PC-9 (cell line): ENCODE measurements around the gene TEDC1. TPM values are rescaled to one million over a fixed set of nuclear protein-coding genes. Genes with fewer than 3 reads are reported as not detected.

Source experiments
- BruUV-seq: library from RNA; stranded (reverse); fragments of 400-500 nt; replicated peaks from 2 replicates; lab custom pipeline; 2021; lab: Mats Ljungman, UMichigan
- CTCF ChIA-PET: fragments of 300-600 bp; sonication (Branson Sonifier 250); formaldehyde crosslinking; loops from one replicate; lab custom pipeline; 2022; ENCODE audit warnings: antibody characterized with exemption; lab: Charles Lee
- POLR2A ChIA-PET: fragments of 300-600 bp; sonication (Branson Sonifier 250); formaldehyde crosslinking; loops from one replicate; lab custom pipeline; 2022; ENCODE audit warnings: antibody characterized with exemption; ENCODE audit not compliant: unreplicated experiment; lab: Charles Lee
- DNase-seq, 2 experiments: peaks; one replicate each; pipeline versions ENCODE4 v3.0.0 to v3.0.0-alpha.2; 2015 to 2022; ENCODE audit warnings: mixed read lengths in 1 of 2
- H2AFZ ChIP-seq: fragments of 200-600 bp; sonication (generic); 2 replicates; pipeline ENCODE4 v1.8.1; 2017; ENCODE audit warnings: antibody characterized with exemption
- H3F3A ChIP-seq: fragments of 200-600 bp; sonication (generic); 2 replicates; pipeline ENCODE4 v1.8.1; 2017; ENCODE audit warnings: antibody characterized with exemption, mild to moderate bottlenecking, low read depth; ENCODE audit not compliant: insufficient read depth
- H3K27ac ChIP-seq: fragments of 200-600 bp; sonication (generic); 2 replicates; pipeline ENCODE4 v1.6.1; 2016; ENCODE audit warnings: mixed run types
- H3K27me3 ChIP-seq: fragments of 200-600 bp; sonication (generic); 2 replicates; pipeline ENCODE4 v1.6.1; 2016; ENCODE audit warnings: low read depth, mixed run types; ENCODE audit not compliant: insufficient read depth
- H3K36me3 ChIP-seq: fragments of 200-600 bp; sonication (generic); 2 replicates; pipeline ENCODE4 v1.6.1; 2016; ENCODE audit warnings: low read depth, mixed run types
- H3K4me1 ChIP-seq: fragments of 200-600 bp; sonication (generic); replicated peaks from 2 replicates; pipeline ENCODE4 v1.6.1; 2016; ENCODE audit warnings: mixed run types; ENCODE audit not compliant: insufficient read depth
- H3K4me2 ChIP-seq: fragments of 200-600 bp; sonication (generic); 2 replicates; pipeline ENCODE4 v1.6.1; 2017; ENCODE audit warnings: mixed run types
- H3K4me3 ChIP-seq: fragments of 200-600 bp; sonication (generic); 2 replicates; pipeline ENCODE4 v1.6.1; 2016; ENCODE audit warnings: mixed run types
- H3K79me2 ChIP-seq: fragments of 200-600 bp; sonication (generic); 2 replicates; pipeline ENCODE4 v1.6.1; 2017; ENCODE audit warnings: low read depth, mixed run types
- H3K9me2 ChIP-seq: fragments of 200-600 bp; sonication (generic); 2 replicates; pipeline ENCODE4 v1.8.1; 2017; ENCODE audit warnings: mild to moderate bottlenecking; ENCODE audit not compliant: insufficient read depth
- H3K9me3 ChIP-seq: fragments of 200-600 bp; sonication (generic); 2 replicates; pipeline ENCODE4 v1.8.1; 2016; ENCODE audit warnings: low read depth; ENCODE audit not compliant: insufficient read depth
- H4K20me1 ChIP-seq: fragments of 200-600 bp; sonication (generic); 2 replicates; pipeline ENCODE4 v1.8.1; 2017; ENCODE audit not compliant: insufficient read depth
- CTCF ChIP-seq: fragments of 200-600 bp; sonication (generic); conservative IDR thresholded peaks from 2 replicates; pipeline ENCODE4 v1.6.1; 2017; ENCODE audit warnings: mixed run types, antibody characterized with exemption, mild to moderate bottlenecking, moderate library complexity
- EZH2 ChIP-seq: fragments of 200-600 bp; sonication (generic); IDR thresholded peaks from 2 replicates; pipeline ENCODE4 v1.8.0; 2017; ENCODE audit warnings: antibody characterized with exemption, low read depth
- intact Hi-C: fragments of 100-400 bp; cut with micrococcal nuclease; formaldehyde crosslinking; loops from one replicate; pipeline ENCODE4 v1.10.0; 2022; ENCODE audit not compliant: unreplicated experiment
- total RNA-seq: library from RNA; stranded (reverse); gene quantifications from 2 replicates; pipeline ENCODE4 v1.2.3, GENCODE V29; 2021

The TEDC1 gene
- total RNA-seq, 1 experiment from 2014 or later: 21.2 TPM

DNA sequence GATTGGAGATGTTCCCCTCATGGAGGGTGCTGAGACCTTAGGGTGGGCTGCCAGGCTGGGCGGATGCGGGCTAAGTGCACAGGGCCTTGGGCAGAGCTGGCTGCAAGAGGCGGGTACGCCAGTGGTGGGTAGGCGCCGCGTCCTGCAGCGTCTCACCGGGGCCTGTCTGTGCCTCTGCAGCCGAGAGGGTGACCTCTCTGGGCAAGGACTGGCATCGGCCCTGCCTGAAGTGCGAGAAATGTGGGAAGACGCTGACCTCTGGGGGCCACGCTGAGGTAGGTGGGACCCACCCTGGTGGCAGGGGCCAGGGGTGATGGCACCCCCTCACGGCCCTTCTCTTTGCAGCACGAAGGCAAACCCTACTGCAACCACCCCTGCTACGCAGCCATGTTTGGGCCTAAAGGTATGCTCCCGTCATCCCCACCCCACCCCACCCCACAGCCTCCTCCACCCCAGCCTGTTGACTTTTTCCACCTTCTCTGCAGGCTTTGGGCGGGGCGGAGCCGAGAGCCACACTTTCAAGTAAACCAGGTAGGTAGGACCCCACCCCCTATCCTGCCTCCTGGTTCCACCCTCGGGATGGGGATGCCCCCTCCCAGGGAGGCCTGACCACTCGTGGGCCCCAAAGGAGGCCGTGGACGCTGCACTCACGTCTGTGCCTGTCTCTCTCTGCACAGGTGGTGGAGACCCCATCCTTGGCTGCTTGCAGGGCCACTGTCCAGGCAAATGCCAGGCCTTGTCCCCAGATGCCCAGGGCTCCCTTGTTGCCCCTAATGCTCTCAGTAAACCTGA, 2.9 kb upstream of the TEDC1 start:
- TF ChIP-seq EZH2: no peak
- no peak for TF ChIP-seq CTCF
- Histone ChIP-seq H3K27ac (no peak overlapping the region), H2AFZ (no peak overlapping the region), H3K4me3 (peak overlapping the region; percentile 50; the same call in 1 of the 2 replicates), H3K36me3 (no peaks in the 10 kb centered on the region), H3K27me3 (no peaks in the 10 kb centered on the region), H3K9me2 (no peaks in the 10 kb centered on the region), H3K4me2 (peak overlapping the region; percentile 87), H3K9me3 (no peaks in the 10 kb centered on the region), H3K4me1 (peaks cover 32% of the 10 kb centered on the region), H3F3A (peaks cover 13% of the 10 kb centered on the region; the same call in 1 of the 2 replicates), H4K20me1 (peaks cover 6% of the 10 kb centered on the region), H3K79me2 (0 out of 2 replicates have a peak, but pooled peaks cover 5% of the 10 kb centered on the region)
- intact Hi-C loops: loop anchor here (2.0 kb wide), 1 partner anchor 39 kb away; no protein-coding TSS in a partner anchor
- ChIA-PET CTCF (no interaction called here), POLR2A (no interaction called here)
- BruUV-seq: no TSS peak
- peak in 1 of 2 experiments; percentile 45 for DNase-seq

DNA sequence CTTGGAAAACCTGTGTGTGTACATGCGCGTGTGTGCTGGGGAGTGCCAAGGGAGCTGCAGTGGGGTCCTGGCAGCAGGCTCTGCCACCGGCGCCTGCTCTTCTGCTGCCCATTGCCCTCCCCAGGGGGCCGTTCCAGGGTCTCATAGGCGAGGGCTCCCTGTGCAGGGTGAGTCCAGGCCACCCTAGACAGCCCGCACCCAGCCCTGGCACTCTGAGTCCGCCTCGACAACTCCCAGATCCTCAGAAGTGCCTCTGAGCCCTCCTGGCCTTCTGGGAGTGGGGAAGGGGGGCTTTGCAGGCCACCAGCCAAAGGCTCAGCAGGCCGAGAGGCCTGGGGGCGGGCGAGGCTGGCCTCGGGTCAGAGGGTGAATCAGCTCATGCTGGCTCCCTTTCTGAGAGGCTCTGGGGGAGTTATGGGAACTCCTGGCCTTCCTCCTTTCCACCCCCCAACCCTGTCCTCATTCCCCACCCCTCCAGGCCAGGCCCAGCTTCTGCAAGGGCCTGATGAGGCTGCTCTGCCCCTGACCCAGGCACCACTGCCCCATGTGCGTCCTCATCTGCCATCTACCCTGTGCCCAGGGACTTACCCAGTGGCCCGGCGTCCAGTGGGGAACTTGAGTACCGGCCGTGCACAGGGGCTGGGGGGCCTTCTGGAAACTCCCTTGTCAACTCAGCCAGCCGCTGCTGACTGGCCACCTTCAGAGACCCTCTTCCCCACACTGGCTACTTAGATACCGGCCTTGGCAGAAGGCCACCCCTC, 2.1 kb upstream of the TEDC1 start:
- BruUV-seq: no TSS peak
- ChIA-PET CTCF (interaction anchor here (0.6 to 1.8 kb wide), 4 partner anchors 8 to 170 kb away, joined by 3 to 13 read pairs (median 8); no protein-coding TSS in a partner anchor), POLR2A (no interaction called here)
- Histone ChIP-seq H3K4me3 (peak overlapping the region; percentile 64; the same call in 1 of the 2 replicates), H3F3A (peaks cover 13% of the 10 kb centered on the region; the same call in 1 of the 2 replicates), H3K36me3 (no peaks in the 10 kb centered on the region), H3K9me3 (no peaks in the 10 kb centered on the region), H4K20me1 (peaks cover 6% of the 10 kb centered on the region), H3K27me3 (no peaks in the 10 kb centered on the region), H3K79me2 (0 out of 2 replicates have a peak, but pooled peaks cover 5% of the 10 kb centered on the region), H3K27ac (no peak overlapping the region), H2AFZ (no peak overlapping the region), H3K4me2 (peak overlapping the region; percentile 87), H3K4me1 (peaks cover 28% of the 10 kb centered on the region), H3K9me2 (no peaks in the 10 kb centered on the region)
- DNase-seq: no peak
- intact Hi-C loops: loop anchor here (1.0 to 2.0 kb wide), 2 partner anchors 8 to 40 kb away; no protein-coding TSS in a partner anchor
- no peak for TF ChIP-seq EZH2

GRCh38 chr14:105489542-105490266, 1.3 kb upstream of the TEDC1 start:
- DNase-seq: peak; percentile 77 to 79
- H3K9me2 ChIP-seq: no peaks in the 10 kb centered on the region
- H3K79me2 ChIP-seq: 0 out of 2 replicates have a peak, but pooled peaks cover 5% of the 10 kb centered on the region
- peaks cover 13% of the 10 kb centered on the region; the same call in 1 of the 2 replicates for H3F3A ChIP-seq
- no peaks in the 10 kb centered on the region for H3K27me3 ChIP-seq
- H3K27ac ChIP-seq: no peak overlapping the region
- H3K36me3 ChIP-seq: no peaks in the 10 kb centered on the region
- CTCF ChIA-PET: interaction anchor here (0.6 to 1.8 kb wide), 4 partner anchors 9 to 171 kb away, joined by 3 to 13 read pairs (median 8); no protein-coding TSS in a partner anchor
- no peak for TF ChIP-seq EZH2
- peak; percentile 69 for TF ChIP-seq CTCF
- H3K4me2 ChIP-seq: peak overlapping the region; percentile 87
- no peaks in the 10 kb centered on the region for H3K9me3 ChIP-seq
- H3K4me3 ChIP-seq: peak overlapping the region; percentile 64
- peaks cover 28% of the 10 kb centered on the region for H3K4me1 ChIP-seq
- POLR2A ChIA-PET: interaction anchor here (0.5 kb wide), 1 partner anchor 11 kb away, joined by 13 read pairs; no protein-coding TSS in a partner anchor
- intact Hi-C loops: loop anchor here (1.0 to 5.0 kb wide), 7 partner anchors 8 to 397 kb away; no protein-coding TSS in a partner anchor
- H4K20me1 ChIP-seq: peaks cover 6% of the 10 kb centered on the region
- peak overlapping the region; percentile 66 for H2AFZ ChIP-seq
- BruUV-seq: no TSS peak
